K562 (cell line): ENCODE data around the gene SPIB. TPM values are rescaled to one million over a fixed set of nuclear protein-coding genes. Genes with fewer than 3 reads are reported as not detected.

Source experiments
- DEAF1 ChIP-seq: fragments of 450-650 bp; formaldehyde crosslinking; IDR thresholded peaks from 2 replicates; pipeline ENCODE4 v1.4.0; 2020; ENCODE audit warnings: mild to moderate bottlenecking, moderate library complexity
- ETS1 ChIP-seq: conservative IDR thresholded peaks from 2 replicates; pipeline ENCODE4 v1.6.1; 2011; ENCODE audit warnings: low read depth, mild to moderate bottlenecking, low read length; ENCODE audit not compliant: control insufficient read depth
- FOXM1 ChIP-seq, 2 experiments: fragments of 450-650 bp in 1 of 2; sonication (generic) in 1 of 2; formaldehyde crosslinking in 1 of 2; IDR thresholded peaks; 2 replicates each; pipeline versions ENCODE4 v1.6.1 to v1.9.0; 2017 to 2022; ENCODE audit warnings: low read depth in 2 of 2, mild to moderate bottlenecking in 2 of 2, missing genetic modification reagents in 1 of 2, moderate library complexity in 1 of 2
- MEIS2 ChIP-seq: fragments of 450-650 bp; IDR thresholded peaks from 2 replicates; pipeline ENCODE4 v1.6.1; 2014; ENCODE audit warnings: mild to moderate bottlenecking; ENCODE audit not compliant: partially characterized antibody
- MLLT1 ChIP-seq, 2 experiments: fragments of 450-650 bp; IDR thresholded peaks; 2 replicates each; pipeline ENCODE4 v1.6.1; 2016
- MNT ChIP-seq, 2 experiments: fragments of 450-650 bp; conservative IDR thresholded peaks; 2 replicates each; pipeline ENCODE4 v1.6.1; 2017; ENCODE audit warnings: mild to moderate bottlenecking in 2 of 2, moderate library complexity in 2 of 2
- MYNN ChIP-seq, 2 experiments: sonication (generic); formaldehyde crosslinking in 1 of 2; IDR thresholded peaks; 2 replicates each; pipeline versions ENCODE4 v1.5.0 to v1.6.1; 2016 to 2020; ENCODE audit warnings: antibody characterized with exemption in 1 of 2, missing genetic modification reagents in 1 of 2
- NFXL1 ChIP-seq: fragments of 450-650 bp; formaldehyde crosslinking; IDR thresholded peaks from 2 replicates; pipeline ENCODE4 v1.4.0; 2021; ENCODE audit warnings: mild to moderate bottlenecking
- RBM14 ChIP-seq: fragments of 200-400 bp; formaldehyde crosslinking; IDR thresholded peaks from 2 replicates; pipeline ENCODE4 v1.6.1; 2018; ENCODE audit warnings: low read depth, mild to moderate bottlenecking, low read length, moderate library complexity, borderline replicate concordance; ENCODE audit not compliant: insufficient read depth
- SNRNP70 ChIP-seq: fragments of 200-400 bp; formaldehyde crosslinking; optimal IDR thresholded peaks from 2 replicates; pipeline ENCODE3; 2017; ENCODE audit warnings: low read depth, low read length
- SPI1 ChIP-seq: IDR thresholded peaks from 2 replicates; pipeline ENCODE4 v1.6.1; 2011; ENCODE audit warnings: low read depth, low read length, control low read depth, borderline replicate concordance
- ZNF3 ChIP-seq: fragments of 250-450 bp; sonication (Bioruptor Pico); IDR thresholded peaks from 2 replicates; pipeline ENCODE4 v1.5.0; 2021; ENCODE audit warnings: mild to moderate bottlenecking, moderate library complexity
- ZNF324 ChIP-seq: fragments of 250-450 bp; sonication (Bioruptor Pico); IDR thresholded peaks from 2 replicates; pipeline ENCODE4 v1.4.0; 2020; ENCODE audit warnings: mild to moderate bottlenecking
- ZNF707 ChIP-seq: fragments of 250-450 bp; sonication (Bioruptor Pico); conservative IDR thresholded peaks from 2 replicates; pipeline ENCODE4 v1.8.0; 2022; ENCODE audit warnings: inconsistent platforms, mild to moderate bottlenecking, moderate library complexity
- polyA plus RNA-seq, 8 experiments: library from polyadenylated mRNA; depleted of rRNA in 4 of 8; stranded (reverse) in 5 of 8; unstranded in 3 of 8; fragments of >200 nt; fragmentation: Nextera tagmentation in 2 of 8; fragmentation: Illumina TruSeq in 1 of 8; extraction: Ambion mirVana in 2 of 8; extraction: Trizol in 1 of 8; gene quantifications; 2 replicates each; pipeline versions ENCODE4 v1.2.1 to v1.2.3, GENCODE V29; 2011 to 2014; ENCODE audit warnings: inconsistent platforms in 1 of 8, missing spikeins in 1 of 8
- total RNA-seq, 7 experiments: library from RNA; depleted of rRNA in 6 of 7; stranded (reverse); fragments of >200 nt in 6 of 7; fragmentation: Illumina TruSeq in 2 of 7; extraction: Trizol in 2 of 7; gene quantifications; 2 replicates each; pipeline versions ENCODE4 v1.2.1 to v1.2.3, GENCODE V29; 2011 to 2021; ENCODE audit warnings: low replicate concordance in 1 of 7
- TF ChIP-seq, protein P1 (sequence below): fragments of 150-350 bp; conservative IDR thresholded peaks from 2 replicates; pipeline ENCODE4 v1.6.1; 2014; ENCODE audit warnings: low read length
- TF ChIP-seq, protein P2 (sequence below): sonication (generic); formaldehyde crosslinking; IDR thresholded peaks from 2 replicates; pipeline ENCODE4 v1.8.0; 2022; ENCODE audit warnings: mild to moderate bottlenecking, low read depth, missing genetic modification reagents

Gene SPIB
- total and polyA plus RNA-seq, 9 of the 15 experiments (the other 6 are each of a cell fraction or from before 2014, with no cell fraction given): 0.06 to 1.0 (median 0.43) TPM; not detected in 1

DNA sequence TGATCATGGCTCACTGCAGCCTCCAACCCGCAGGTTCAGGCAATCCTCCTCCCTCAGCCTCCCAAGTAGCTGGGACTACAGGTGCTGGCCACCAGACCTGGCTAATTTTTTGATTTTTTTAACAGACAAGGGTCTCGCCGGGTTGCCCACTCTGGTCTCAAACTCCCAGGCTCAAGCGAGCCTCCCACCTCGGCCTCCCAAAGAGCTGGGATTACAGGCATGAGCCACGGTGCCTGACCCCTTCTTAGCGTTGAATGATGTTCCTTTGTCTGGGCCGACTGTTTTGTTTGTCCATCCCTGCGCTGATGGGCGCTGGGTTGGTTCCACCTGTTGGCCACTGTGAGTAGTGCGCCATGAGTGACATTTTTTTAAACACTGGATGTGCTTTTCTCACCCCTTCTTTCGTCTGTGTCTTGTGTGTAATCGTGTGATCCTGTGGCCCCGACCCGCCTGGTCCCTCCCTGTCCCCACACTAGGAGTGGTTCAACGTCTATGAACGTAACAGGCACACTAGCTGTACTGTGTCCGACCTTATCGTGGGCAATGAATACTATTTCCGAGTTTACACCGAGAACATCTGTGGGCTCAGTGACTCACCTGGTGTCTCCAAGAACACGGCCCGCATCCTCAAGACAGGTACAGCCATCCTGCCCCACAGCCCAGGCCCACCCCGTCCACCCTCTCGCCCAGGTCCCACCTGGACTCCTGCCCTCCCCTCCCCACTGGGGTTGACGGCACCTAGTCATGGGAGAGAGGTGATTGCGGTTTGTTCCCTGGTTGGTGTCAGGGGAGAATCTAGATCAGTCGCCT is 42.5 kb downstream of the SPIB start (continued):
- no peak for TF ChIP-seq SPI1
- TF ChIP-seq ZNF707 (CRISPR knock-in tag): no peak
- TF ChIP-seq MNT (conservative IDR thresholded peaks at IDR 0.05): no peak
- no peak for TF ChIP-seq ZNF3 (CRISPR knock-in tag)
- no peak for TF ChIP-seq FOXM1 (IDR thresholded peaks at IDR 0.05; ENCODE audit: low read depth)
- no peak for TF ChIP-seq FOXM1 (CRISPR knock-in tag; IDR thresholded peaks at IDR 0.05; ENCODE audit: low read depth)
- TF ChIP-seq, protein P1, sequence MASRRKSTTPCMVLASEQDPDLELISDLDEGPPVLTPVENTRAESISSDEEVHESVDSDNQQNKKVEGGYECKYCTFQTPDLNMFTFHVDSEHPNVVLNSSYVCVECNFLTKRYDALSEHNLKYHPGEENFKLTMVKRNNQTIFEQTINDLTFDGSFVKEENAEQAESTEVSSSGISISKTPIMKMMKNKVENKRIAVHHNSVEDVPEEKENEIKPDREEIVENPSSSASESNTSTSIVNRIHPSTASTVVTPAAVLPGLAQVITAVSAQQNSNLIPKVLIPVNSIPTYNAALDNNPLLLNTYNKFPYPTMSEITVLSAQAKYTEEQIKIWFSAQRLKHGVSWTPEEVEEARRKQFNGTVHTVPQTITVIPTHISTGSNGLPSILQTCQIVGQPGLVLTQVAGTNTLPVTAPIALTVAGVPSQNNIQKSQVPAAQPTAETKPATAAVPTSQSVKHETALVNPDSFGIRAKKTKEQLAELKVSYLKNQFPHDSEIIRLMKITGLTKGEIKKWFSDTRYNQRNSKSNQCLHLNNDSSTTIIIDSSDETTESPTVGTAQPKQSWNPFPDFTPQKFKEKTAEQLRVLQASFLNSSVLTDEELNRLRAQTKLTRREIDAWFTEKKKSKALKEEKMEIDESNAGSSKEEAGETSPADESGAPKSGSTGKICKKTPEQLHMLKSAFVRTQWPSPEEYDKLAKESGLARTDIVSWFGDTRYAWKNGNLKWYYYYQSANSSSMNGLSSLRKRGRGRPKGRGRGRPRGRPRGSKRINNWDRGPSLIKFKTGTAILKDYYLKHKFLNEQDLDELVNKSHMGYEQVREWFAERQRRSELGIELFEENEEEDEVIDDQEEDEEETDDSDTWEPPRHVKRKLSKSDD: no peak
- TF ChIP-seq MEIS2: peak; percentile 75
- peak; percentile 50 for TF ChIP-seq DEAF1
- TF ChIP-seq, protein P2, sequence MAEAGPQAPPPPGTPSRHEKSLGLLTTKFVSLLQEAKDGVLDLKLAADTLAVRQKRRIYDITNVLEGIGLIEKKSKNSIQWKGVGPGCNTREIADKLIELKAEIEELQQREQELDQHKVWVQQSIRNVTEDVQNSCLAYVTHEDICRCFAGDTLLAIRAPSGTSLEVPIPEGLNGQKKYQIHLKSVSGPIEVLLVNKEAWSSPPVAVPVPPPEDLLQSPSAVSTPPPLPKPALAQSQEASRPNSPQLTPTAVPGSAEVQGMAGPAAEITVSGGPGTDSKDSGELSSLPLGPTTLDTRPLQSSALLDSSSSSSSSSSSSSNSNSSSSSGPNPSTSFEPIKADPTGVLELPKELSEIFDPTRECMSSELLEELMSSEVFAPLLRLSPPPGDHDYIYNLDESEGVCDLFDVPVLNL (CRISPR knock-in tag): no peak
- TF ChIP-seq ZNF324: no peak
- TF ChIP-seq RBM14: no peak
- TF ChIP-seq SNRNP70: no peak
- TF ChIP-seq ETS1: no peak
- TF ChIP-seq NFXL1 (CRISPR knock-in tag): no peak
- TF ChIP-seq MYNN (IDR thresholded peaks at IDR 0.05): no peak
- no peak for TF ChIP-seq MYNN (CRISPR knock-in tag; IDR thresholded peaks at IDR 0.05)
- TF ChIP-seq MLLT1 (IDR thresholded peaks at IDR 0.05): no peak
